Measurements from ENCODE around the gene SREBF1.

SREBF1 gene

DNA sequence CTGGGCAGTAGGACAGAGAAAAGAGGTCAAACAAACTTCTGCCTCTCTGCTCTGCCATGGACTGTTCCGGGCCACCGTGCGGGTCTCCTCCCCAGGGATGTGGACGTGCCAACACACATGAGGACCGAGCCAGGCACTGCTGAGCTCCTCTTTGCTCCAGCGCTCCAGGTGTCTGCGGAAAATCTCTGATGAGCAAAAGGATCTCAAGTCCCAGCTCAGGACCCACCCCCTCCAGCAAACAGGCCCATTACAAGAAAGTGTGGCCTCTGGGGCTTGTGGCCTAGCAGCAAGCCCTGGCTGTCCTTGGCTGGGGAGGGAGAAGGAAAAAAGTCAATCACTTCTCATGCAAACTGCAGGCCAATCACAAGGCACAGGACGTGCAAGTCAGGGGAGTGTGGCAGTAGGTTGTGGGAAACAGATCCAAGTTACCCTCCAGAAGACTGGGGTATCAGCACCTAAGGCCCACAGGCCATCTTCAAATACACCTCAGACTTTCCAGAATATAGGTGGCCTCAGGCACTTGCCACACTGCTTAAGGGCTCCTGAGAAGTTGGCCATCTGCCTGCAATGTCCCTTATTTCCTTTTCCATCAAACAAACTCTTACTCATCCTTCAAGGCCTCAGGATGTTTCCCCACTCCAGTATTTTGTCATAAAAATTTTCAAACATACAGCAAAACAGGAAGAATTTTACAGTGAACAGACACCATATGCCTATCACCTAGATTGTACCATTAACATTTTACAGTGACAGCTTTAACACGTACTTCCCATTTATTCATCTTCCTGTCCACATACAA is 36.0 kb upstream of the SREBF1 start:
- no peak for DNase-seq (ENCODE audit: extremely low spot score)
- no peak for TF ChIP-seq TARDBP (IDR thresholded peaks at IDR 0.05)
- TF ChIP-seq HDGF (IDR thresholded peaks at IDR 0.05; ENCODE audit: borderline replicate concordance): no peak
- no peak for TF ChIP-seq NFRKB (IDR thresholded peaks at IDR 0.05)
- no peak for TF ChIP-seq ARNT (IDR thresholded peaks at IDR 0.05)
- TF ChIP-seq SP1 (IDR thresholded peaks at IDR 0.05): no peak
- TF ChIP-seq BHLHE40 (IDR thresholded peaks at IDR 0.05; ENCODE audit: borderline replicate concordance): no peak
- no peak for TF ChIP-seq FOXK2 (IDR thresholded peaks at IDR 0.05)
- no peak for TF ChIP-seq L3MBTL2 (conservative IDR thresholded peaks at IDR 0.05)
- TF ChIP-seq FOXA1 (IDR thresholded peaks at IDR 0.05): no peak
- ChIA-PET POLR2A (no interaction called here), CTCF (interaction anchor here (0.6 kb wide), 1 partner anchor 62 kb away, joined by 7 read pairs; no protein-coding TSS in a partner anchor)

DNA sequence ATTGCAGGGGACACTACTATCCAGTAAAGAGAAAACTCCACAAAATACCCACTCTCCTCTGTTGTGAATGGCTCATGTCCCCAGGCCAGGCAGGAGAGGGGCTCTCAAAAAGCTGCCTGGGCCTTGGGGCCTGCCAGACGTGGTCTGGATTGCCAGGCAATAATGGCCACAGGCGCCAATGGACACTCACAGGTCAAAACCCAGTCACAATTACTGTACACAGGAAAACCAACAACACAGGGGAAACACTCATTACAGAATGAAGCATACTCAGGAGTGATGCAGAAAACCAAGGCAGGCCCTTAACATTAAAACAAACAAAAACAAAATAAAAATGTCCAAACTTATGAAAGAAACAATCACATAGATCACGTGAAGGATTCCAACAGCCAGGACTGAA is 35.1 kb upstream of the SREBF1 start:
- CTCF ChIA-PET: interaction anchor here (0.6 kb wide), 1 partner anchor 61 kb away, joined by 7 read pairs; no protein-coding TSS in a partner anchor
- no peak for DNase-seq (ENCODE audit: extremely low spot score)
- POLR2A ChIA-PET: no interaction called here
- TF ChIP-seq BHLHE40 (IDR thresholded peaks at IDR 0.05; ENCODE audit: borderline replicate concordance) (no peak), SUZ12 (IDR thresholded peaks at IDR 0.05) (no peak), FOXM1 (IDR thresholded peaks at IDR 0.05; ENCODE audit: borderline replicate concordance) (no peak), LEF1 (IDR thresholded peaks at IDR 0.05; ENCODE audit: borderline replicate concordance) (no peak), ZNF384 (IDR thresholded peaks at IDR 0.05) (no peak), TARDBP (IDR thresholded peaks at IDR 0.05) (no peak)

DNA sequence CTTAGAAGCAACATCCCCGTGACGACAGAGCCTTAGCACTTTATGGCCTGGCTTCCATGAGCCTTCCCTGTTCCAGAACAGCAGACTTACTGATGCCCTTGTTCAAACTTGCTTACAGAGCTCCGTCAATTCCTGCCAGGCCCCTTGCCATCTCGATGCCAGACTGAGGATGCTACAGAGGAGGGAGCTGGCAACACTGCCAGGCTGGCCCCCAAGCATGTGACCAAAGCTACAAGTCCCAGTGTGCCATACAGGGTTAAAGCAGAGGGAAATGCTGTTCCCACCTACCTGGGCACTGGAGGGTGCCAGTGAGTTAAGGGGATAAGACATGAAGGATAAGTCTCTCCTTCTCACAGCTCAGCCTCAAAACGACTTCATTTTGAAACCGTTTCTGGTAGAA is 33.5 kb upstream of the SREBF1 start:
- ChIA-PET CTCF (interaction anchor here (1.1 to 2.7 kb wide), 2 partner anchors 49 to 164 kb away, joined by 3 to 8 read pairs; no protein-coding TSS in a partner anchor), POLR2A (no interaction called here)
- no peak for DNase-seq (ENCODE audit: extremely low spot score)
- TF ChIP-seq HDGF (IDR thresholded peaks at IDR 0.05; ENCODE audit: borderline replicate concordance) (no peak), FOXM1 (IDR thresholded peaks at IDR 0.05; ENCODE audit: borderline replicate concordance) (no peak), FOXK2 (IDR thresholded peaks at IDR 0.05) (no peak), ZNF384 (IDR thresholded peaks at IDR 0.05) (no peak), TARDBP (IDR thresholded peaks at IDR 0.05) (no peak), CTBP1 (IDR thresholded peaks at IDR 0.05; ENCODE audit: borderline replicate concordance) (no peak)
- TF ChIP-seq, protein P1, sequence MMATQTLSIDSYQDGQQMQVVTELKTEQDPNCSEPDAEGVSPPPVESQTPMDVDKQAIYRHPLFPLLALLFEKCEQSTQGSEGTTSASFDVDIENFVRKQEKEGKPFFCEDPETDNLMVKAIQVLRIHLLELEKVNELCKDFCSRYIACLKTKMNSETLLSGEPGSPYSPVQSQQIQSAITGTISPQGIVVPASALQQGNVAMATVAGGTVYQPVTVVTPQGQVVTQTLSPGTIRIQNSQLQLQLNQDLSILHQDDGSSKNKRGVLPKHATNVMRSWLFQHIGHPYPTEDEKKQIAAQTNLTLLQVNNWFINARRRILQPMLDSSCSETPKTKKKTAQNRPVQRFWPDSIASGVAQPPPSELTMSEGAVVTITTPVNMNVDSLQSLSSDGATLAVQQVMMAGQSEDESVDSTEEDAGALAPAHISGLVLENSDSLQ (IDR thresholded peaks at IDR 0.05): no peak

DNA sequence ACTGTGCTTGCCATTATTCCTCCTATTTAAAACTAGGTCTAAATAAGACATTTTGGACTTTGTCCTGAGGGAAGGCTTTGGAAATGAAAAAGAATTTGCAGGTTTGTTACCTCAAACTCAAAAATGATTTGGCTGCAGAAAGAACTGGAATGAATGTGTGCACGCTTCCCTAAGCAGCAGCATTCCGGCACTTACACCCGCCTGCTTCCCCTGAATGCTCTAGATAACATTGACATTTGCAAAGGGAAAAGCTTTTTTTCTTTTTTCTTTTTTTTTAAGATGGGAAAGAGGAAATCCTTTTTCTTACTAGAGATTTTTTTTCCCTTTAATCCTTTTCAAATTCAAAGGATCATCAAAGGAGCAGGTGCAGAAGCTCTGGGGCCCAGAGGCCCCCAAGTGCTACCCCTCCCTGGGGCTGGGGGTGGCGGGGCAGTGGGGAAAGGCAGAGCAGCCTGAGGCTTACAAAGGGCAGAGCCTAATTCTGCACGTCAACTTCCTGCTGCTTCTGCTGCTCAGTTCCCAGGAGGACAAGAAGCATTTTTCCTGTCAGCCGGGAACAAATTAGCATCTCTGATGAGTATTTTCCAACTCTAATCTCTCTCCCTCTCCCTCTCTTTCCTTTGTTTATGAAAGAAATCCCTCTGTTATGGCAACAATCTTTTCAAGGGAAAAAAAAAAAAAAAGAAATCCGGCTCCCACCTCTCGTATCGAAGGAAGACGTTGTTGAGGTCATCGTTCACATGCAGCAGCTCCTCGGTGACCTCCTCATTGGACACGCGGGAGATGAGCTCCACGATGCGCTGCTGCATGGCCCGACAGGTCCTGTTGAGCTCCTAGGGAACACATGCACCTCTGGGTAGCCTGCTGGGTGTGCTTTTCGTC is 32.1 kb upstream of the SREBF1 start:
- DNase-seq (ENCODE audit: extremely low spot score): no peak
- ChIA-PET POLR2A (interaction anchor here (1.0 kb wide), 1 partner anchor 33 kb away, joined by 3 read pairs; no protein-coding TSS in a partner anchor), CTCF (interaction anchor here (0.6 to 2.7 kb wide), 2 partner anchors 50 to 156 kb away, joined by 6 to 8 read pairs; no protein-coding TSS in a partner anchor)
- TF ChIP-seq ELF4 (IDR thresholded peaks at IDR 0.05): no peak
- TF ChIP-seq CTBP1 (IDR thresholded peaks at IDR 0.05; ENCODE audit: borderline replicate concordance): no peak
- TF ChIP-seq SP1 (IDR thresholded peaks at IDR 0.05): no peak
- TF ChIP-seq BHLHE40 (IDR thresholded peaks at IDR 0.05; ENCODE audit: borderline replicate concordance): no peak
- no peak for TF ChIP-seq TARDBP (IDR thresholded peaks at IDR 0.05)
- TF ChIP-seq L3MBTL2 (conservative IDR thresholded peaks at IDR 0.05): no peak
- TF ChIP-seq FOXM1 (IDR thresholded peaks at IDR 0.05; ENCODE audit: borderline replicate concordance): no peak
- no peak for TF ChIP-seq SUZ12 (IDR thresholded peaks at IDR 0.05)
- no peak for TF ChIP-seq ZNF384 (IDR thresholded peaks at IDR 0.05)
- no peak for TF ChIP-seq ARNT (IDR thresholded peaks at IDR 0.05)
- TF ChIP-seq, protein P1 (IDR thresholded peaks at IDR 0.05): no peak
- TF ChIP-seq FOXA1 (IDR thresholded peaks at IDR 0.05): no peak
- no peak for TF ChIP-seq FOXK2 (IDR thresholded peaks at IDR 0.05)
- TF ChIP-seq HDGF (IDR thresholded peaks at IDR 0.05; ENCODE audit: borderline replicate concordance): no peak
- TF ChIP-seq NFRKB (IDR thresholded peaks at IDR 0.05): no peak
- TF ChIP-seq LEF1 (IDR thresholded peaks at IDR 0.05; ENCODE audit: borderline replicate concordance): no peak

DNA sequence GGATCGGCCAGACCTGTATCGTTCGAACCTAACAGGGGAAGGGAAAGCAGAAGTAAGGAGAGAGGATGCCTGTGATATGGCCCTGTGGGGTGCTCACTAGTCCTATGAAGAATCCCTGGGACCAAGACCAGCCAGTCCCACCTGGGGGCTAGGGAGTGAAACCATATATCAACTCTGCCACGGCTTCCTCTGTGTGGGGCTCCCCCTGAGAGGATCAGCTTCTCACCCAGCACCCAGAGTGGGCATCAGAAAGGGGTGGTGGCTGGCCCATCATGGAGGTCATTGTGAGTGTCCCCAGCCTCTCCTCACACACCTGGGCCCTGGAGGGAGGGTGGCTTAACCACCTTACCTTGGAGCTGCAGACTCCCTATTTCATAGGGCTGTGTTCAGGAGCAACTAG is 30.1 kb upstream of the SREBF1 start:
- POLR2A ChIA-PET: interaction anchor here (1.4 kb wide), 1 partner anchor 31 kb away, joined by 5 read pairs; the partner anchor contains the start of gene SREBF1
- TF ChIP-seq HDGF (IDR thresholded peaks at IDR 0.05; ENCODE audit: borderline replicate concordance) (no peak), TARDBP (IDR thresholded peaks at IDR 0.05) (no peak), LEF1 (IDR thresholded peaks at IDR 0.05; ENCODE audit: borderline replicate concordance) (no peak)
- no peak for DNase-seq (ENCODE audit: extremely low spot score)
- CTCF ChIA-PET: interaction anchor here (0.5 to 2.2 kb wide), 3 partner anchors 53 to 465 kb away, joined by 3 to 11 read pairs (median 9); no protein-coding TSS in a partner anchor

DNA sequence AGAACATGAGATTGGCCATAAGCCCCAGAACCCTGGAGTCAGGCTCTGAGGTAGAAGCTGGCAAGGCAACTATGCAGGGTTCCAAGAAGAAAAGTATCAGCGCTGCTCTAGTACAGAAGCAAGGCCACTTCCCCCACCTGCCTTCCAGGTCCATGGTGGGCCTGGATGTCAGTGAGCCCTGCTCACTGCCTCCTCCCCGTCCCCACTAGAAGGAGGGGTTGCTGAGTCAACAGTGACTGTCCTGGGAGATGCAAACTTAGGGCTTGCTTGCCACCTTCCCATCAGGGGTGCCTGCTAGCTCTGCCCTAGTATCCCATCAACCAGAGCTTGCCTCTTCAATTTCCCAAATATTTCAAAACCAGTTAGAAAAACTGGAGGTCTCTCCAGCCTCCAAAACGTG is 29.6 kb upstream of the SREBF1 start:
- TF ChIP-seq SUZ12 (IDR thresholded peaks at IDR 0.05) (no peak), ZNF384 (IDR thresholded peaks at IDR 0.05) (no peak), HDGF (IDR thresholded peaks at IDR 0.05; ENCODE audit: borderline replicate concordance) (no peak), TARDBP (IDR thresholded peaks at IDR 0.05) (no peak)
- CTCF ChIA-PET: interaction anchor here (0.5 to 2.2 kb wide), 3 partner anchors 53 to 464 kb away, joined by 3 to 11 read pairs (median 9); no protein-coding TSS in a partner anchor
- no peak for DNase-seq (ENCODE audit: extremely low spot score)
- POLR2A ChIA-PET: interaction anchor here (1.4 kb wide), 1 partner anchor 30 kb away, joined by 5 read pairs; the partner anchor contains the start of gene SREBF1
